PC-9 (cell line): ENCODE measurements around the gene MRPL58.

Experiments
- CTCF ChIP-seq: fragments of 200-600 bp; sonication (generic); conservative IDR thresholded peaks from 2 replicates; pipeline ENCODE4 v1.6.1; 2017; ENCODE audit warnings: mixed run types, antibody characterized with exemption, mild to moderate bottlenecking, moderate library complexity
- EZH2 ChIP-seq: fragments of 200-600 bp; sonication (generic); IDR thresholded peaks from 2 replicates; pipeline ENCODE4 v1.8.0; 2017; ENCODE audit warnings: antibody characterized with exemption, low read depth

GRCh38 chr17:75068750-75069149, 56.3 kb downstream of the MRPL58 start:
- TF ChIP-seq CTCF (no peak), EZH2 (no peak)
